HG03457 (cell line): Measurements from ENCODE around the gene VSIG4.

Experiments
- ATAC-seq: cut with Tn5 transposase; IDR thresholded peaks from one replicate; pipeline ENCODE4 v1.9.1; 2021; ENCODE audit warnings: moderate number of reproducible peaks; ENCODE audit not compliant: unreplicated experiment

The VSIG4 gene

GRCh38 chrX:66024570-66024969 is 15.3 kb downstream of the VSIG4 start:
- no peak for ATAC-seq

- no peak for ATAC-seq
Observed at GRCh38 chrX:66024092-66024467, 15.8 kb downstream of the VSIG4 start.

GRCh38 chrX:66023385-66024091 is 16.3 kb downstream of the VSIG4 start:
- ATAC-seq: no peak

GRCh38 chrX:66022632-66023384 is 17.1 kb downstream of the VSIG4 start:
- no peak for ATAC-seq

GRCh38 chrX:66021765-66022631 is 17.9 kb downstream of the VSIG4 start:
- no peak for ATAC-seq

- no peak for ATAC-seq
Observed at GRCh38 chrX:66021401-66021764, 18.5 kb downstream of the VSIG4 start.

- ATAC-seq: no peak
Observed at GRCh38 chrX:66020631-66021334, 19.1 kb downstream of the VSIG4 start.

- no peak for ATAC-seq
Observed at GRCh38 chrX:66019974-66020373, 19.9 kb downstream of the VSIG4 start.

- ATAC-seq: no peak
Observed at GRCh38 chrX:66019310-66019652, 20.6 kb downstream of the VSIG4 start.

GRCh38 chrX:66018585-66019309 is 21.1 kb downstream of the VSIG4 start:
- no peak for ATAC-seq

- no peak for ATAC-seq
Observed at GRCh38 chrX:66017659-66018170, 22.2 kb downstream of the VSIG4 start.

GRCh38 chrX:66016905-66017658 is 22.8 kb downstream of the VSIG4 start:
- ATAC-seq: no peak

- ATAC-seq: no peak
Observed at GRCh38 chrX:66015900-66016689, 23.8 kb downstream of the VSIG4 start.

GRCh38 chrX:66015152-66015831 is 24.6 kb downstream of the VSIG4 start:
- ATAC-seq: no peak

GRCh38 chrX:66014556-66014955 is 25.3 kb downstream of the VSIG4 start:
- ATAC-seq: no peak

GRCh38 chrX:66014084-66014483 is 25.8 kb downstream of the VSIG4 start:
- no peak for ATAC-seq

- ATAC-seq: no peak
Observed at GRCh38 chrX:66013194-66013816, 26.6 kb downstream of the VSIG4 start.

- peak; percentile 50 for ATAC-seq
Observed at GRCh38 chrX:66012094-66012534, 27.8 kb downstream of the VSIG4 start.
